NB4 (cell line): ENCODE measurements around the gene GAS6.

ENCODE experiments used
- CTCF ChIP-seq: IDR thresholded peaks from one replicate; pipeline ENCODE4 v1.5.1; 2012; ENCODE audit warnings: low read depth, low read length
- MAX ChIP-seq: IDR thresholded peaks from 2 replicates; pipeline ENCODE4 v1.6.1; 2011; ENCODE audit warnings: low read depth, low read length
- POLR2A ChIP-seq: IDR thresholded peaks from 2 replicates; pipeline ENCODE4 v1.6.1; 2011; ENCODE audit warnings: mild to moderate bottlenecking; ENCODE audit not compliant: insufficient read length; ENCODE audit errors: extremely low read depth

DNA sequence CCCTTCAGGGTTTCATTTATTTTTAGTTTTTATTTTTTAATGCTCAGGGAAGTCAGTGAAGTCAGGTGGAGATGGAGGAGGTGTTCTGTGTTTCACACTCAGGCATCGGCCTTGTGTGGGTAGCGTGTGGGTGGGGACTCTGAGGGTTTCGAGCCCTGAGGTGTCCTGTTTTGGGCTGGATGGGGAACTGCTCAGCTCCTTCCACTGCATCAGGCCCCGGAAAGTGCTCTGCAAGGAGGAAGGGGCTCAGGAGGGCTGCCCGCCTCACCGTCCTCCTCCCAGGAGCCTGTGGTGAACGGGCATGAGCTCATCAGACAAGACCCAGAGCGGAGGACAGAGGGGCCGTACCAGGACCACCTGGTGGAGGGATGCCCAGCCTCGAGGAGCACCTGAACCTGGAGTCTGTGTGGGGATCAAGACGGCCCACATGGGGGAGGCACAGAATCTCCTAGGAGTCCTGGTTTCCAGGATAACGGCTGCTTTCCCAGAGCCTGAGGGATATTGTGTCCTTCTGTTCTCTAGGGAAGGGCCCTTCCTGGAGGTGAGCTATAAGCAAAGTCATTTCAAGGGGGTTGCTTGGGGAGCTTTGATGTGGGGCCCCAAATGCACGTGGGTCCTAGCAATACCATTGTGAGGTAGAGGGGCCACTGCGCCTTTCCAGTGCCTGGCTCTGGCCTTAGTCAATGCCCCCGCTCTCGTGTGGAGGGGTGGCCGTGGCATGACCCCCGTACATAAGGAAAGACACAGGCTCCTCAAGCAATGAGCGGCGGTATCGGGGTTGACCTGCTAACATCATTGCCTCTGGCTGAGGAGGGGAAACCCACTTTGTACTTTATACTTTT is 13.5 kb upstream of the GAS6 start:
- TF ChIP-seq CTCF (no peak), POLR2A (no peak), MAX (no peak)
